K562 (cell line): Measurements from ENCODE around the gene TPGS2. TPM values are rescaled to one million over a fixed set of nuclear protein-coding genes. Genes with fewer than 3 reads are reported as not detected.

Experiments
- ATAC-seq: fragments of 200-7000 bp; cut with Tn5 transposase; 3 replicates; pipeline ENCODE4 v1.9.1; 2020; ENCODE audit warnings: moderate library complexity
- BruUV-seq: library from RNA; stranded (reverse); fragments of 400-500 nt; replicated peaks from 2 replicates; lab custom pipeline; 2021; lab: Mats Ljungman, UMichigan
- CTCF ChIA-PET: fragments of 300-600 bp; formaldehyde crosslinking; extraction: SDS; loops from one replicate; lab custom pipeline; 2021; ENCODE audit warnings: low intra/inter-chr PET ratio; lab: Yijun Ruan, JAX
- POLR2A ChIA-PET: fragments of 300-600, 350-650 bp; sonication (Branson Sonifier 250); formaldehyde crosslinking; extraction: SDS; loops from one replicate; lab custom pipeline; 2021; ENCODE audit warnings: antibody characterized with exemption, inconsistent platforms; lab: Yijun Ruan, JAX
- DNase-seq, 4 experiments: peaks; one replicate each; pipeline versions ENCODE4 v3.0.0 to v3.0.0-alpha.2; 2011 to 2018; ENCODE audit warnings: low spot score in 3 of 4, mixed read lengths in 3 of 4; ENCODE audit errors: extremely low read depth in 1 of 4
- FAIRE-seq: peaks from 2 replicates; lab custom pipeline; 2011; peaks lifted over from hg19 to GRCh38; lab: Jason Lieb, UNC
- H2AFZ ChIP-seq: 2 replicates; pipeline ENCODE4 v1.6.0; 2011; ENCODE audit warnings: low read depth, low read length, control low read depth, inconsistent platforms
- H3K27ac ChIP-seq: fragments of 200-600 bp; 3 replicates; pipeline ENCODE4 v1.8.0; 2011; ENCODE audit warnings: low read depth, mild to moderate bottlenecking, control low read depth, inconsistent platforms, low read length, moderate library complexity, mixed read lengths; ENCODE audit errors: extremely low read depth
- H3K27me3 ChIP-seq, 2 experiments: fragments of 300-600 bp in 1 of 2; 2 replicates in 1 of 2; 3 replicates in 1 of 2; pipeline versions ENCODE4 v1.6.0 to v1.8.0; 2011; ENCODE audit warnings: inconsistent platforms in 2 of 2, low read length in 2 of 2, mild to moderate bottlenecking in 1 of 2, mixed read lengths in 1 of 2, moderate library complexity in 1 of 2; ENCODE audit not compliant: control insufficient read depth in 2 of 2, insufficient read depth in 2 of 2
- H3K36me3 ChIP-seq: fragments of 300-600 bp; 3 replicates; pipeline ENCODE4 v1.8.0; 2011; ENCODE audit warnings: mild to moderate bottlenecking, low read length, inconsistent platforms; ENCODE audit not compliant: control insufficient read depth, insufficient read depth
- H3K4me1 ChIP-seq, 2 experiments: fragments of 200-600 bp in 1 of 2; replicated peaks in 1 of 2; 2 replicates in 1 of 2; 3 replicates in 1 of 2; pipeline versions ENCODE4 v1.5.1 to v1.8.0; 2011; ENCODE audit warnings: inconsistent platforms in 2 of 2, low read length in 2 of 2, mild to moderate bottlenecking in 1 of 2, mixed read lengths in 1 of 2, moderate library complexity in 1 of 2; ENCODE audit not compliant: control insufficient read depth in 2 of 2, insufficient read depth in 2 of 2
- H3K4me2 ChIP-seq: 2 replicates; pipeline ENCODE4 v1.6.1; 2011; ENCODE audit warnings: low read length, control low read depth, inconsistent platforms, mixed read lengths; ENCODE audit not compliant: insufficient read depth
- H3K4me3 ChIP-seq: fragments of 200-600 bp; sonication (generic), shearing (Covaris generic); 2 replicates; pipeline ENCODE4 v1.5.1; 2016; ENCODE audit warnings: control low read depth, inconsistent platforms
- H3K79me2 ChIP-seq: fragments of 200-600 bp; 3 replicates; pipeline ENCODE4 v1.8.0; 2011; ENCODE audit warnings: low read length, inconsistent platforms; ENCODE audit not compliant: control insufficient read depth, insufficient read depth
- H3K9ac ChIP-seq, 2 experiments: 2 replicates each; pipeline versions ENCODE4 v1.6.0 to v1.6.1; 2011; ENCODE audit warnings: low read depth in 2 of 2, low read length in 2 of 2, control low read depth in 1 of 2, inconsistent platforms in 1 of 2, mild to moderate bottlenecking in 1 of 2, mixed read lengths in 1 of 2; ENCODE audit not compliant: insufficient read depth in 1 of 2
- H3K9me1 ChIP-seq: one replicate; pipeline ENCODE4 v1.6.0; 2011; ENCODE audit warnings: inconsistent platforms, mild to moderate bottlenecking, low read length, moderate library complexity; ENCODE audit not compliant: control insufficient read depth, insufficient read depth
- H3K9me3 ChIP-seq: replicated peaks from 2 replicates; pipeline ENCODE4 v1.5.1; 2011; ENCODE audit warnings: low read depth, low read length, inconsistent platforms; ENCODE audit not compliant: control insufficient read depth, insufficient read depth
- H4K20me1 ChIP-seq: replicated peaks from 2 replicates; pipeline ENCODE4 v1.6.1; 2011; ENCODE audit warnings: low read length, inconsistent platforms, mixed read lengths; ENCODE audit not compliant: control insufficient read depth, insufficient read depth
- EP300 ChIP-seq: IDR thresholded peaks from 2 replicates; pipeline ENCODE4 v1.6.1; 2012; ENCODE audit warnings: low read length, improper control_type of control experiment
- FOXA3 ChIP-seq, 2 experiments: fragments of 450-650 bp in 1 of 2; sonication (generic) in 1 of 2; formaldehyde crosslinking; IDR thresholded peaks in 1 of 2; conservative IDR thresholded peaks in 1 of 2; 2 replicates each; pipeline versions ENCODE4 v1.4.0 to v1.8.0; 2020 to 2022; ENCODE audit warnings: mild to moderate bottlenecking in 2 of 2, missing genetic modification reagents in 1 of 2
- MAFF ChIP-seq: IDR thresholded peaks from 2 replicates; pipeline ENCODE4 v1.6.1; 2012; ENCODE audit warnings: low read length, improper control_type of control experiment
- NFE2 ChIP-seq: IDR thresholded peaks from 2 replicates; pipeline ENCODE4 v1.6.1; 2014; ENCODE audit warnings: antibody characterized with exemption, low read depth
- NFE2L1 ChIP-seq: fragments of 450-650 bp; IDR thresholded peaks from 2 replicates; pipeline ENCODE4 v1.6.1; 2016; ENCODE audit warnings: missing genetic modification characterization, low read depth, mild to moderate bottlenecking, missing compliant biosample characterization, moderate library complexity, borderline replicate concordance
- NFIC ChIP-seq: fragments of 450-650 bp; IDR thresholded peaks from 2 replicates; pipeline ENCODE4 v1.6.1; 2017; ENCODE audit warnings: mild to moderate bottlenecking, inconsistent platforms
- NUFIP1 ChIP-seq: fragments of 450-650 bp; IDR thresholded peaks from 2 replicates; pipeline ENCODE4 v1.6.1; 2018; ENCODE audit not compliant: partially characterized antibody
- SMC3 ChIP-seq: conservative IDR thresholded peaks from 2 replicates; pipeline ENCODE4 v1.6.1; 2011; ENCODE audit warnings: low read depth, low read length, improper control_type of control experiment; ENCODE audit not compliant: insufficient read depth
- SP1 ChIP-seq: sonication (generic); formaldehyde crosslinking; IDR thresholded peaks from 2 replicates; pipeline ENCODE4 v1.8.1; 2022; ENCODE audit warnings: mild to moderate bottlenecking, missing genetic modification reagents
- SREBF2 ChIP-seq: sonication (generic); formaldehyde crosslinking; IDR thresholded peaks from 2 replicates; pipeline ENCODE4 v1.4.0; 2020; ENCODE audit warnings: mild to moderate bottlenecking, missing genetic modification reagents
- STAT5B ChIP-seq: fragments of 250-450 bp; sonication (Bioruptor Pico); IDR thresholded peaks from 2 replicates; pipeline ENCODE4 v1.8.0; 2021; ENCODE audit warnings: mild to moderate bottlenecking, inconsistent platforms
- TBL1XR1 ChIP-seq, 2 experiments: IDR thresholded peaks; 2 replicates each; pipeline ENCODE4 v1.6.1; 2012; ENCODE audit warnings: improper control_type of control experiment in 2 of 2, low read length in 2 of 2, mild to moderate bottlenecking in 1 of 2
- ZFP36 ChIP-seq: fragments of 150-350 bp; IDR thresholded peaks from 2 replicates; pipeline ENCODE4 v1.6.1; 2018; ENCODE audit warnings: low read length, low read depth; ENCODE audit not compliant: partially characterized antibody
- ZNF316 ChIP-seq: fragments of 450-650 bp; IDR thresholded peaks from 2 replicates; pipeline ENCODE4 v1.6.1; 2016
- ZNF41 ChIP-seq: fragments of 250-450 bp; sonication (Bioruptor Pico); conservative IDR thresholded peaks from 2 replicates; pipeline ENCODE4 v1.4.0; 2020; ENCODE audit warnings: mild to moderate bottlenecking
- ZNF655 ChIP-seq: fragments of 250-450 bp; sonication (Bioruptor Pico); IDR thresholded peaks from 2 replicates; pipeline ENCODE4 v1.5.0; 2021
- WGBS: fragments of 100-300 bp; shearing (Covaris generic); methylation state at CpG from one replicate; pipeline ENCODE4 v1.1.6; 2016; ENCODE audit warnings: low coverage, mixed read lengths; ENCODE audit not compliant: insufficient coverage; ENCODE audit errors: missing lambda C conversion rate; 5-methylcytosine and 5-hydroxymethylcytosine counted together
- in situ Hi-C: fragments of 300-500 bp; cut with MboI; formaldehyde crosslinking; loops from 4 replicates; pipeline ENCODE4 v1.15.0; 2018; ENCODE audit warnings: inconsistent platforms, mixed read lengths
- intact Hi-C: fragments of 100-400 bp; cut with micrococcal nuclease; formaldehyde crosslinking; loops from 2 replicates; pipeline ENCODE4 v1.14.2; 2022
- polyA plus RNA-seq, 8 experiments: library from polyadenylated mRNA; depleted of rRNA in 4 of 8; stranded (reverse) in 5 of 8; unstranded in 3 of 8; fragments of >200 nt; fragmentation: Nextera tagmentation in 2 of 8; fragmentation: Illumina TruSeq in 1 of 8; extraction: Ambion mirVana in 2 of 8; extraction: Trizol in 1 of 8; gene quantifications; 2 replicates each; pipeline versions ENCODE4 v1.2.1 to v1.2.3, GENCODE V29; 2011 to 2014; ENCODE audit warnings: inconsistent platforms in 1 of 8, missing spikeins in 1 of 8
- total RNA-seq, 7 experiments: library from RNA; depleted of rRNA in 6 of 7; stranded (reverse); fragments of >200 nt in 6 of 7; fragmentation: Illumina TruSeq in 2 of 7; extraction: Trizol in 2 of 7; gene quantifications; 2 replicates each; pipeline versions ENCODE4 v1.2.1 to v1.2.3, GENCODE V29; 2011 to 2021; ENCODE audit warnings: low replicate concordance in 1 of 7
- TF ChIP-seq, protein P1 (sequence below): IDR thresholded peaks from 3 replicates; pipeline ENCODE4 v1.6.1; 2011; ENCODE audit warnings: borderline replicate concordance, mild to moderate bottlenecking, moderate library complexity; ENCODE audit not compliant: insufficient read length; ENCODE audit errors: extremely low read depth

TPGS2 gene
- total and polyA plus RNA-seq, 9 of the 15 experiments (the other 6 are each of a cell fraction or from before 2014, with no cell fraction given): 94.2 to 449 (median 134) TPM

DNA sequence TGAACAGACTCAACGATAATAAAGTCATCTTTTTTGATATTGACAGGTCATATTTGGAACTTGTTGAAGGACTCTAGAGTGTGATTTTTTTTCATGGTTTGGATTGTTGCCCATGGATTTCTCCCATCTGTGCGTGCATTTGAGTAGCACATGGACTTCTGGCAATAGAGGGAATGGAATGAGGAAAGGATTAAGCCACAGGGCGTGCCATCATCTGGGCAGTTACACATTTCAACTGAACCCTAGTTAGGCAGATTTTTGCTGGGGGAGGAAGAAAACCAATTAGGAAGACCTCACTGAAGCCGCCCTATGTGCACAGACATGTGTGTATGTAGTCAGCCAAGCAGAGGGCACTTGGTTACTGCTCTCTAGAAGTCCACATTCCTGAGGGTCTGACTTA, 72.6 kb downstream of the TPGS2 start (continued):
- no peak for TF ChIP-seq NFIC
- TF ChIP-seq SP1 (CRISPR knock-in tag): no peak
- TF ChIP-seq ZNF655 (CRISPR knock-in tag): no peak

DNA sequence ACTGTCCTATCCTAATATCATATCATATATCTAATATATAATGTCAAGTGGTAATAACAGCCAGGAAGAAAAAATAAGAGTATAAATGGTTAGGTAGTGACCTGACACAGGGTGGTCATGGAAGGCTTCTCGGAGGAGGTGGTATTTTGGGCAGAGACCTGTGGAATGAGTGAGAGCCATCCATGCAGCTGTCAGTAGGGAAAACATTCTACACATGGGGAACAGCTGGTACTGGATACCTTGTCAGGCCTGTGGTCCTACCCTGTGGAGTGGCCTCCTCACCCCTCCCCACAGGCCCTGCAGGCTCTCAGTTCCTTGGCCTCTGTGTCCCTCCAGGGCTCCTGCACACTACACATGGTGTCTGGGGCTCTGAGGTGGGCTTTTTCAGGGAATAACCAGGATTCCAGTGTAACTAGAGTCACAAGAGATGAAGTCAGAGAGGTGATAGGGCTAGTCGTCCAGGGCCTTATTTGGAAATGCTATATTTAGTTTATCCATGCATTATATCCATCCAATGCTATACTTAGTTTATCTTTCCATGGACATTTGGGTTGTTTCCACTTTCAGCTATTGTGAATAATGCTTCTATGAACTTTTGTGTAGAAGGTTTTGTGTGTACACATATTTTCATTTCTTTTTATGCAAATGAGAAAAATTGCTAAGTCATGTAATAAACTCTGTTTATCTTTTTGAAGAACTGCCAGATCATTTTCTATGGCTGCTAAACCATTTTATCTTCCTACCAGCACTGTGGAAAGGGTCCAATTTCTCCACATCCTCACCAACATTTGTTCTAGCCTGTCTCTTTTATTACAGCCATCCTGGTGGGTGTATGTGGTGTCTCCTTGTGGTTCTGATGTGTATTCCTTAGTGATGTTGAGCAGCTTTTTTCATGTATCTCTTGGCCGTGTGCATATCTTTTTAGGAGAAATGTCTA, 75.6 kb downstream of the TPGS2 start:
- no peaks in the 10 kb centered on the region for H3K36me3 ChIP-seq
- no peak overlapping the region for H3K9ac ChIP-seq
- no peaks in the 10 kb centered on the region for H3K9me1 ChIP-seq
- H3K27ac ChIP-seq: no peak overlapping the region
- no peak overlapping the region for H2AFZ ChIP-seq
- DNase-seq (peak in 1 of 4 experiments; percentile 36), ATAC-seq (peak; percentile 64), FAIRE-seq (no peak)
- H3K4me2 ChIP-seq: no peak overlapping the region
- ChIA-PET POLR2A (no interaction called here), CTCF (no interaction called here)
- peaks cover 0 to 6% of the 10 kb centered on the region in 2 experiments; a peak in 4 of 5 replicates for H3K4me1 ChIP-seq
- peaks cover 0 to 4% of the 10 kb centered on the region in 2 experiments; a peak in 1 of 5 replicates for H3K27me3 ChIP-seq
- no peaks in the 10 kb centered on the region for H4K20me1 ChIP-seq
- H3K79me2 ChIP-seq: no peaks in the 10 kb centered on the region
- 10% methylated on average over 3 of the region's 3 CpGs for WGBS
- BruUV-seq: no TSS peak
- in situ Hi-C loops: loop anchor here (10.0 kb wide), 1 partner anchor 658 kb away; no protein-coding TSS in a partner anchor
- no peak overlapping the region for H3K4me3 ChIP-seq
- H3K9me3 ChIP-seq: no peaks in the 10 kb centered on the region
- intact Hi-C loops: no loop called here
- TF ChIP-seq, protein P1, sequence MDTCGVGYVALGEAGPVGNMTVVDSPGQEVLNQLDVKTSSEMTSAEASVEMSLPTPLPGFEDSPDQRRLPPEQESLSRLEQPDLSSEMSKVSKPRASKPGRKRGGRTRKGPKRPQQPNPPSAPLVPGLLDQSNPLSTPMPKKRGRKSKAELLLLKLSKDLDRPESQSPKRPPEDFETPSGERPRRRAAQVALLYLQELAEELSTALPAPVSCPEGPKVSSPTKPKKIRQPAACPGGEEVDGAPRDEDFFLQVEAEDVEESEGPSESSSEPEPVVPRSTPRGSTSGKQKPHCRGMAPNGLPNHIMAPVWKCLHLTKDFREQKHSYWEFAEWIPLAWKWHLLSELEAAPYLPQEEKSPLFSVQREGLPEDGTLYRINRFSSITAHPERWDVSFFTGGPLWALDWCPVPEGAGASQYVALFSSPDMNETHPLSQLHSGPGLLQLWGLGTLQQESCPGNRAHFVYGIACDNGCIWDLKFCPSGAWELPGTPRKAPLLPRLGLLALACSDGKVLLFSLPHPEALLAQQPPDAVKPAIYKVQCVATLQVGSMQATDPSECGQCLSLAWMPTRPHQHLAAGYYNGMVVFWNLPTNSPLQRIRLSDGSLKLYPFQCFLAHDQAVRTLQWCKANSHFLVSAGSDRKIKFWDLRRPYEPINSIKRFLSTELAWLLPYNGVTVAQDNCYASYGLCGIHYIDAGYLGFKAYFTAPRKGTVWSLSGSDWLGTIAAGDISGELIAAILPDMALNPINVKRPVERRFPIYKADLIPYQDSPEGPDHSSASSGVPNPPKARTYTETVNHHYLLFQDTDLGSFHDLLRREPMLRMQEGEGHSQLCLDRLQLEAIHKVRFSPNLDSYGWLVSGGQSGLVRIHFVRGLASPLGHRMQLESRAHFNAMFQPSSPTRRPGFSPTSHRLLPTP: peak; percentile 16
- TF ChIP-seq SMC3 (no peak), ZNF316 (peak; percentile 96), ZFP36 (peak; percentile 96), ZNF41 (CRISPR knock-in tag) (no peak), NFE2L1 (tag) (peak; percentile 58), STAT5B (CRISPR knock-in tag) (no peak), EP300 (no peak), SREBF2 (CRISPR knock-in tag) (no peak), NFIC (peak; percentile 70), NFE2 (peak; percentile 79), MAFF (peak; percentile 85; the same call in 1 of the 2 replicates), TBL1XR1 (IDR thresholded peaks at IDR 0.05; ENCODE audit: low read length in 2 of 2) (no peak), FOXA3 (CRISPR knock-in tag; conservative IDR thresholded peaks at IDR 0.05 in 1 of 2, IDR thresholded peaks at IDR 0.05 in 1 of 2) (no peak), NUFIP1 (no peak)
